ENCODE measurements around the gene TMEM59L.

TMEM59L gene

DNA sequence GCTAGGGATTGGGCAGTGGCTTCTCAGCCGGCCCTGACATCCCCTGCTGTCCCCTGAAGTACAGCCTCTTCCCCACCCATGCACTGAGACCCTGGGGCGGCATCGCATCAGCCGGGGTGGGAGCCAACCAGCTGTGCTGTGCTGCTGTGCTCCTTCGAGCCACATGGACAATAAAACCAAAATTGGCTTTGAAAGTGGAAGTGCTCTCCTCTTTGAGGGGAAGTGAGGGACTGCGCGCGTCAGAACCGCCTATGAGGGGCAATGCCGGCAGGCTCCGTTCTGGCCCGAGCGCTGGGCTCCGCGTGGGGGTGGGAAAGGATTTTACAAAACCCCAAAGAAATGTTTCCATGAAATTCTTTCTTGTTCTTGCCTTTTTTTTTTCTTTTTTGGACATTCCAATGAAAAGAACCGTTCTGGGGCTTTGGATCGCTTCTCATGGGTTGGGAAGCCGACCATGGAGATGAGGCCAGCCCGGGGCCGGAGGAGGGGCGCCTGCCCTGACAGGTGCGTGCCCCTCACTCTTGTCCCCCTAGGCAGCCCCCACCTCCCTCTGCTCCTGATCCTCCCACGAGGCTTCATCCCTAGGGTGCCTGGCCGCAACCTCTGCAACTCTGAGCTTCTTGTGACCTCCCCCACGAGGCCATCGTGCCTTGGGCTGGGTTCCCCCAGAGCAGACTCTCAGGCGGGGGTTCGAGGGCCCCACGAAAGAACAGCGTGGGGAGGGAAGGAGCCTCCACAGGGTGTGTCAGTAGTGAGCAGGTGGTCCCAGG lies 46.8 kb downstream of the TMEM59L start:
- no peak for DNase-seq (ENCODE audit: low spot score)

DNA sequence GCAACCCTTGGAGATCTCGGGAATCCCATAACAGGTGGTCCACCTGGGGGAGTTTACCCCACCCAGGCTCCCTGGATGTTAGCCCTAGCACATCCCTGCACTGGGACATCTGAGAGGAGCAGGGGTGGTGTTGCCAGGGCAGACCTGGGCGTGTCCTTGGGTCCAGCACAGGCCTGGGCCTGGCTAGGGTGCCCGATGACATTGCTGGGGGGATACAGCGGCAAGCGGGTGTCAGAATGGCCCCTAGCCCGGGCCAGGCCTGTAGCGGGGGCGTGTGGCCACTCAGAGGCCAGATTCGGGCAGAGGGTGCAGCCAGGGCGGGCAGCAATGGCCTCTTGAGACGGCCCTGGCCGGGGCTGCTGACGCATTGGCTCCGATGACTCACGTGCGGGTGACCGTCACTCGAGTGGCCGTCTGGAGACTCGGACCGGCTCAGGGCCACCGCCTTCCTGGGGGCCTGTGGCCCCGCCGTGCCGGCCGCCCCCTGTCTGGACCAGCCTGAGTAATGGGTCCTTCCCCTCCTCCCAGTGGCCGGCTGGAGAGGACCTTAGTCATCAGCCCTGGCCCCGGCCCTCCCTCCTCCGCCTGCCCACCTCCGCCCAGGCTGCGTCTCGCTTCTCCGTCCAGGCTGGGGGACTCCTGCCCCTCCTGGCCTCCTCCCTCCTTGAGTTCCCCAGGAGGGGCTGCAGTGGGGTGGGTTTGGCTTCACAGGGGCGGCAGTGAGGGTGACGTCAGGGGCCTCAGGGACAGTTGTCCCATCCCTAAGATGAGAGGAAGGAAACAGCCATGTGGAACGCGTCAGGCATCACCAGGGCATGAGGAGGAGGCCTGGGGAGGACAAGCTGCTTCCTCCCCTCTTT lies 47.6 kb downstream of the TMEM59L start:
- no peak for DNase-seq (ENCODE audit: low spot score)

GRCh38 chr19:18660939-18661670 lies 48.4 kb downstream of the TMEM59L start:
- DNase-seq (ENCODE audit: low spot score): no peak

GRCh38 chr19:18662972-18663732 lies 50.5 kb downstream of the TMEM59L start:
- no peak for DNase-seq (ENCODE audit: low spot score)

- DNase-seq (ENCODE audit: low spot score): no peak
Measured at GRCh38 chr19:18663940-18664530, 51.4 kb downstream of the TMEM59L start.

DNA sequence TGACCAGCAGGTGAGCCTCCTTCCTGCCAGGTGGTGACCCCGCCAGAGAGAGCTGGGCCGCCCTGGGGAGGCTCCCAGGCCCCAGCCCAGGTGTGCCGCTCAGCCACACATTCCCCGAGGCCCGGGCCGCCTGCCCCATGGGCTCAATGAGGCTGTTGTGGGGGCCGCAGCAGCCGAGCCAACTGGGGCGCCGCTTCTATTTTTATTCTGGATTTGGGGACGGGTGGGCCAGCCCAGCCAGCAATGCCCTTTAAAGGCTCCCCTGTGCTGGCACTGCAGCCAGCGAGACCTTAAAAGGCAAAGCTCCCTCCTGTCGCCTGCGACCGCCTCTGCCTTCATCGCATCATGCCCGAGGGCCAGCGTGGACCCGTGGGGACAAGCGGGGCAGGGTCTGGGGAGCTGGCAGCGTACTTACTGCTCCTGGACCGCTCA lies 53.1 kb downstream of the TMEM59L start:
- DNase-seq (ENCODE audit: low spot score): no peak

GRCh38 chr19:18666317-18666716 lies 53.6 kb downstream of the TMEM59L start:
- no peak for DNase-seq (ENCODE audit: low spot score)

GRCh38 chr19:18666784-18667183 lies 54.1 kb downstream of the TMEM59L start:
- no peak for DNase-seq (ENCODE audit: low spot score)

DNA sequence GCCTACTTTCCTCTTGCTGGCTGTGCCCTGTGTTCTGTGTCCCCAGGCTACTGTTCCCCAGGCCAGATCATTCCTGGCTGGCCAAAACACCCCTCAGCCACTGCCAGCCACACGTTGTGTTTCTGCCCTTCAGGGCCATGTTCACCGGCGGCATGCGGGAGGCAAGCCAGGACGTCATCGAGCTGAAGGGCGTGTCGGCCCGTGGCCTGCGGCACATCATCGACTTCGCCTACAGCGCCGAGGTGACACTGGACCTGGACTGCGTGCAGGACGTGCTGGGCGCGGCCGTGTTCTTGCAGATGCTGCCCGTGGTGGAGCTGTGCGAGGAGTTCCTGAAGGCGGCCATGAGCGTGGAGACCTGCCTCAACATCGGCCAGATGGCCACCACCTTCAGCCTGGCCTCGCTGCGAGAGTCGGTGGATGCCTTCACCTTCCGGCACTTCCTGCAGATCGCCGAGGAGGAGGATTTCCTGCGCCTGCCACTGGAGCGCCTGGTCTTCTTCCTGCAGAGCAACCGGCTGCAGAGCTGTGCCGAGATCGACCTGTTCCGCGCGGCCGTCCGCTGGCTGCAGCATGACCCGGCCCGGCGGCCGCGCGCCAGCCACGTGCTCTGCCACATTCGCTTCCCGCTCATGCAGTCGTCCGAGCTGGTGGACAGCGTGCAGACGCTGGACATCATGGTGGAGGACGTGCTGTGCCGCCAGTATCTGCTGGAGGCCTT lies 55.0 kb downstream of the TMEM59L start:
- no peak for DNase-seq (ENCODE audit: low spot score)

- DNase-seq (ENCODE audit: low spot score): no peak
Measured at GRCh38 chr19:18668252-18668631, 55.6 kb downstream of the TMEM59L start.

DNA sequence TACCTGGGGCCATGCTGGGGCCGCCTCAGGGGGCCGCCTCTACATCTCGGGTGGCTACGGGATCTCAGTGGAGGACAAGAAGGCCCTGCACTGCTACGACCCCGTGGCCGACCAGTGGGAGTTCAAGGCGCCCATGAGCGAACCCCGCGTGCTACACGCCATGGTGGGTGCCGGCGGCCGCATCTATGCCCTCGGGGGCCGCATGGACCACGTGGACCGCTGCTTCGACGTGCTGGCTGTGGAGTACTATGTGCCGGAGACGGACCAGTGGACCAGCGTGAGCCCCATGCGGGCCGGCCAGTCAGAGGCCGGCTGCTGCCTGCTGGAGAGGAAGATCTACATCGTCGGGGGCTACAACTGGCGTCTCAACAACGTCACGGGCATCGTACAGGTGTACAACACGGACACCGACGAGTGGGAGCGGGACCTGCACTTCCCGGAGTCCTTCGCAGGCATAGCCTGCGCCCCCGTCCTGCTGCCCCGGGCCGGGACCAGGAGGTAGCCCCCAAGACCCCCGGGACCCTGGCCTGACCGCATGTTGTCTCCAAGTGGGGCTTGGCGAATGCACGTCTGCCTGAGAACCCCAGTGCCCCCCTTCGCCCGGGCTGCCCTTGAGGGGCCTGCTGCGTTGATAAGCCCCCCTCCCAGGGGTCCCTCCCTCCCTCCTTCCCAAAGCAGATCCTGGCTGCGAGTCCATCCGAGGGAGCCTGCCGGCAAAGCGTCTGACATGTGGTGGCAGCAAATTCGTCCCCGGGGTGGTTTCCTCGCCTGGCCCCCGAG lies 56.3 kb downstream of the TMEM59L start:
- DNase-seq (ENCODE audit: low spot score): no peak

DNA sequence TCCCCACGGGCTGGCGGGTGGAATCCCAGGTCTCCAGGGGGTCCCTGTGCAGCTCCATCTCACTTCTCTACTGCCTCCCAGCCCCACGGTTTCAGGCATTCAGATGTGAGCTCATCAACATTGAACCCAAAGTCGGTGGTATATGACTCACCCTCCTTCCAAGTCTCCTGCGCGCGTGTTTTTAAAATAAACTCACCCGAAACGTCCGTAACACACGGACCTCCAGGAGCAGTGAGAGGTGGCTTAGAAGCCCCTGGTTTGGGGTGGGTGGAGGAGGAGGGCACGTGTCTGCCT lies 56.8 kb downstream of the TMEM59L start:
- DNase-seq (ENCODE audit: low spot score): no peak

GRCh38 chr19:18669883-18670282 lies 57.2 kb downstream of the TMEM59L start:
- no peak for DNase-seq (ENCODE audit: low spot score)

GRCh38 chr19:18670312-18670711 lies 57.6 kb downstream of the TMEM59L start:
- DNase-seq (ENCODE audit: low spot score): no peak

All from LoVo (cell line).